Inferior parietal cortex (tissue), 1 donor: ENCODE measurements around the gene HIPK2.
A peak's percentile ranks its signal among the peaks of the same experiment; 100 is the strongest.

Experiments
- DNase-seq: peaks from one replicate; pipeline ENCODE4 v3.0.0-alpha.2; 2016; ENCODE audit errors: extremely low spot score

The HIPK2 gene

GRCh38 chr7:139695588-139695987 lies 82.2 kb downstream of the HIPK2 start:
- no peak for DNase-seq

GRCh38 chr7:139695051-139695450 lies 82.7 kb downstream of the HIPK2 start:
- no peak for DNase-seq

GRCh38 chr7:139694389-139694676 lies 83.5 kb downstream of the HIPK2 start:
- no peak for DNase-seq

- DNase-seq: no peak
Observed at GRCh38 chr7:139693651-139694388, 84.0 kb downstream of the HIPK2 start.

GRCh38 chr7:139692723-139693122 lies 85.1 kb downstream of the HIPK2 start:
- no peak for DNase-seq

GRCh38 chr7:139691253-139691781 lies 86.5 kb downstream of the HIPK2 start:
- no peak for DNase-seq

GRCh38 chr7:139687980-139688632 lies 89.7 kb downstream of the HIPK2 start:
- DNase-seq: no peak

GRCh38 chr7:139687211-139687954 lies 90.4 kb downstream of the HIPK2 start:
- no peak for DNase-seq

GRCh38 chr7:139683137-139683921 lies 94.5 kb downstream of the HIPK2 start:
- DNase-seq: no peak

- DNase-seq: no peak
Observed at GRCh38 chr7:139682136-139683013, 95.4 kb downstream of the HIPK2 start.

GRCh38 chr7:139681812-139682135 lies 96.0 kb downstream of the HIPK2 start:
- DNase-seq: no peak

GRCh38 chr7:139681463-139681755 lies 96.4 kb downstream of the HIPK2 start:
- no peak for DNase-seq

GRCh38 chr7:139680676-139681462 lies 96.9 kb downstream of the HIPK2 start:
- peak; percentile 66 for DNase-seq

- no peak for DNase-seq
Observed at GRCh38 chr7:139679731-139680594, 97.8 kb downstream of the HIPK2 start.

- DNase-seq: no peak
Observed at GRCh38 chr7:139676390-139676789, 101.4 kb downstream of the HIPK2 start.

GRCh38 chr7:139675127-139676125 lies 102.4 kb downstream of the HIPK2 start:
- no peak for DNase-seq

- no peak for DNase-seq
Observed at GRCh38 chr7:139674752-139675126, 103.1 kb downstream of the HIPK2 start.

GRCh38 chr7:139674341-139674740 lies 103.5 kb downstream of the HIPK2 start:
- no peak for DNase-seq
